ENCODE data around the gene ESYT1. TPM values are rescaled to one million over a fixed set of nuclear protein-coding genes. Genes with fewer than 3 reads are reported as not detected.

Gene ESYT1
- total and polyA plus RNA-seq, 9 of the 15 experiments (the other 6 are each of a cell fraction or from before 2014, with no cell fraction given), result 132 to 420 (median 164) TPM

GRCh38 chr12:56151672-56152131 is 23.6 kb downstream of the ESYT1 start (continued):
- TF ChIP-seq MBD1 (CRISPR knock-in tag; IDR thresholded peaks at IDR 0.05) (no peak), PRDM10 (IDR thresholded peaks at IDR 0.05; ENCODE audit: partially characterized antibody) (peak; percentile 17), RBM39 (optimal IDR thresholded peaks at IDR 0.05; ENCODE audit: low read depth, low read length) (no peak), ZNF174 (CRISPR knock-in tag; IDR thresholded peaks at IDR 0.05) (no peak), ZBTB17 (CRISPR knock-in tag; IDR thresholded peaks at IDR 0.05) (no peak), MAFK (IDR thresholded peaks at IDR 0.05; ENCODE audit: low read length) (no peak), ZNF277 (CRISPR knock-in tag; IDR thresholded peaks at IDR 0.05; ENCODE audit: borderline replicate concordance) (no peak), ZNF395 (CRISPR knock-in tag; IDR thresholded peaks at IDR 0.05) (peak; percentile 79; the same call in 1 of the 2 replicates), ESRRB (CRISPR knock-in tag; IDR thresholded peaks at IDR 0.05; ENCODE audit: borderline replicate concordance) (no peak), RBM34 (IDR thresholded peaks at IDR 0.05; ENCODE audit: borderline replicate concordance, insufficient read depth, low read length) (no peak), ZNF780A (CRISPR knock-in tag; IDR thresholded peaks at IDR 0.05) (no peak), SUPT5H (IDR thresholded peaks at IDR 0.05) (no peak), GABPB2 (CRISPR knock-in tag; conservative IDR thresholded peaks at IDR 0.05) (no peak), MIER1 (IDR thresholded peaks at IDR 0.05; ENCODE audit: low read depth) (no peak), ETV5 (CRISPR knock-in tag; IDR thresholded peaks at IDR 0.05; ENCODE audit: low read depth) (no peak), ZKSCAN1 (IDR thresholded peaks at IDR 0.05; ENCODE audit: low read depth, low read length) (no peak), AFF4 (CRISPR knock-in tag; IDR thresholded peaks at IDR 0.05) (no peak), PRMT5 (CRISPR knock-in tag; IDR thresholded peaks at IDR 0.05) (no peak)

All from K562 (cell line).